Measurements from ENCODE around the gene LRRC51. TPM values are rescaled to one million over a fixed set of nuclear protein-coding genes. Genes with fewer than 3 reads are reported as not detected.

The LRRC51 gene
- total and polyA plus RNA-seq, 12 donors, result 2.4 to 15.7 (median 10.7) TPM

DNA sequence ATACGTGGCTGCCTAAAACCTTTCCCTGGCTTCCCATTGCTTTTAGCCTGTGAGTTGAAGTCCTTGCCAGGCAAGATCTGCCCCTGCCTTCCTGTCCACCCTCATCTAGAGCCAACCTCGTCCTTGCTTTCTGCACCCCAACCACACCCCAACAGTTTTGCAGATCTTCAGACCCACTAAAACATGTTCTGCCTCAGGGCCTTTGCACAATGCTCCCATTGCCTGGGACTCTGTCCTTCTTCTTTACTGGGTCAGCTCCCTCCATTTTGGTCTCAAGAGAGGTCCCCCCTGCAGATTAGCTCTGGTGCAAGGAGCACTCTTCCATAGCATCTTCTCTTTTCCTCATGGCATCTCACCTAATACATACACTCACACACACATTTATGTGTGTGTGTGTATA, 40.3 kb downstream of the LRRC51 start:
- intact Hi-C loops (cut with DNase I), result no loop called here
- no peak for TF ChIP-seq POLR2A (IDR thresholded peaks at IDR 0.05)
- TF ChIP-seq, protein P1, sequence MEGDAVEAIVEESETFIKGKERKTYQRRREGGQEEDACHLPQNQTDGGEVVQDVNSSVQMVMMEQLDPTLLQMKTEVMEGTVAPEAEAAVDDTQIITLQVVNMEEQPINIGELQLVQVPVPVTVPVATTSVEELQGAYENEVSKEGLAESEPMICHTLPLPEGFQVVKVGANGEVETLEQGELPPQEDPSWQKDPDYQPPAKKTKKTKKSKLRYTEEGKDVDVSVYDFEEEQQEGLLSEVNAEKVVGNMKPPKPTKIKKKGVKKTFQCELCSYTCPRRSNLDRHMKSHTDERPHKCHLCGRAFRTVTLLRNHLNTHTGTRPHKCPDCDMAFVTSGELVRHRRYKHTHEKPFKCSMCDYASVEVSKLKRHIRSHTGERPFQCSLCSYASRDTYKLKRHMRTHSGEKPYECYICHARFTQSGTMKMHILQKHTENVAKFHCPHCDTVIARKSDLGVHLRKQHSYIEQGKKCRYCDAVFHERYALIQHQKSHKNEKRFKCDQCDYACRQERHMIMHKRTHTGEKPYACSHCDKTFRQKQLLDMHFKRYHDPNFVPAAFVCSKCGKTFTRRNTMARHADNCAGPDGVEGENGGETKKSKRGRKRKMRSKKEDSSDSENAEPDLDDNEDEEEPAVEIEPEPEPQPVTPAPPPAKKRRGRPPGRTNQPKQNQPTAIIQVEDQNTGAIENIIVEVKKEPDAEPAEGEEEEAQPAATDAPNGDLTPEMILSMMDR (IDR thresholded peaks at IDR 0.05), result no peak
- no peaks in the 10 kb centered on the region for H3K27me3 ChIP-seq
- no peak overlapping the region for H3K27ac ChIP-seq
- H3K4me3 ChIP-seq, result no peak overlapping the region
- 72 to 79% (median 77%) methylated on average over 2 of the region's 2 CpGs for WGBS, 4 donors
- H3K9me3 ChIP-seq (replicated peaks in 1 of 3), result no peaks in the 10 kb centered on the region
- H3K36me3 ChIP-seq (replicated peaks in 1 of 2), result no peaks in the 10 kb centered on the region
- DNase-seq, result peak in 1 of 7 donors; percentile 23
- peaks cover 7 to 9% of the 10 kb centered on the region in 2 donors for H3K4me1 ChIP-seq (replicated peaks in 1 of 2)

DNA sequence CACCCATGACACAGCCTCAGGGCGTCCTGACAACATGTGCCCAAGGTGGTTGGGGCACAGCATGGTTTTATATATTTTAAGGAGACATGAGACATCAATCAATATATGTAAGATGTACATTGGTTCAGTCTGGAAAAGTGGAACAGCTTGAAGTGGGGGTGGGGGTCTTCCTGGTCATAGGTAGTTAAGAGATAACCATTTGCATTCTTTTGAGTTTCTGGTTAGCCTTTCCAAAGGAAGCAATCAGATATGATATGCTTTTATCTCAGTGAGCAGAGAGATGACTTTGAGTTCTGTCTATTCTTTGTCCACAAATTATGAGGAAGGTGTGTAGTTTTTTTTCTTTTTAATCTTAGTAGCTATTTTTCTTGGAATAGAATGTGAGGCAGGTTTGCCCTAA, 42.0 kb downstream of the LRRC51 start:
- no peak overlapping the region for H3K27ac ChIP-seq
- DNase-seq, result peak in 1 of 7 donors; percentile 39
- intact Hi-C loops (cut with DNase I), result no loop called here
- H3K36me3 ChIP-seq (replicated peaks in 1 of 2), result no peaks in the 10 kb centered on the region
- 45 to 63% (median 56%) methylated on average over 1 of the region's 1 CpG for WGBS, 4 donors
- TF ChIP-seq, protein P1 (IDR thresholded peaks at IDR 0.05), result no peak
- TF ChIP-seq POLR2A (IDR thresholded peaks at IDR 0.05), result no peak
- H3K4me3 ChIP-seq, result no peak overlapping the region
- H3K9me3 ChIP-seq (replicated peaks in 1 of 3), result no peaks in the 10 kb centered on the region
- peaks cover 7 to 9% of the 10 kb centered on the region in 2 donors for H3K4me1 ChIP-seq (replicated peaks in 1 of 2)
- no peaks in the 10 kb centered on the region for H3K27me3 ChIP-seq

DNA sequence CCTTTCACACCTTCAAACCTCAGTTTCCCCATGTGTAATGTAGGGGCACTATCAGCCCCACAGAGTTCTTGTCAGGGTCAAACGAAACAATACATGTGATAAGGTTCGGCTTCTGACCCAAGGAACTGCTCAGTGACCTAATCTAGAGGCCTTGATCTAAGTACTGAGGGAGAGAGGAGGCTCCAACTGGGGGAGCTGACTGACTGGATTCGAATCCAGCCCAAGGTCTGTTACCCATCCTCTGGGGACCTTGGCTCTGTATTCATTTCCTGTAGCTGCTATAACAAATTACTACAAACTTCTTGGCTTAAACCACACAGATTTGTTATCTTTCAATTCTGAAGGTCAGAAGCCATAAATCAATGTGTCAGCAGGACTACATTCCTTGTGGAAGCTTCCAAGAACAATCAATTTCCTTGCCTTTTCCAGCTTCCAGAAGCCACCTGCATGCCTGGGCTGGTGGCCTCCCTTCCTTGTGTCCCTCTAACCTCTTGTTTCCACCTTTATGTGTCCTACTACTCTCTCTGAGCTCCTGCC, 42.5 kb downstream of the LRRC51 start:
- TF ChIP-seq POLR2A (IDR thresholded peaks at IDR 0.05), result no peak
- TF ChIP-seq, protein P1 (IDR thresholded peaks at IDR 0.05), result no peak
- no peak overlapping the region for H3K4me3 ChIP-seq
- H3K36me3 ChIP-seq (replicated peaks in 1 of 2), result no peaks in the 10 kb centered on the region
- intact Hi-C loops (cut with DNase I), result no loop called here
- WGBS, 4 donors, result 27 to 45% (median 38%) methylated on average over 2 to 3 of the region's 3 CpGs
- H3K27me3 ChIP-seq, result no peaks in the 10 kb centered on the region
- peak overlapping the region in 2 of 5 donors; percentile 12 to 39 for H3K27ac ChIP-seq
- H3K4me1 ChIP-seq (replicated peaks in 1 of 2), result peaks cover 5 to 9% of the 10 kb centered on the region in 2 donors
- peak in 2 of 7 donors; percentile 59 to 61 for DNase-seq
- H3K9me3 ChIP-seq (replicated peaks in 1 of 3), result no peaks in the 10 kb centered on the region

DNA sequence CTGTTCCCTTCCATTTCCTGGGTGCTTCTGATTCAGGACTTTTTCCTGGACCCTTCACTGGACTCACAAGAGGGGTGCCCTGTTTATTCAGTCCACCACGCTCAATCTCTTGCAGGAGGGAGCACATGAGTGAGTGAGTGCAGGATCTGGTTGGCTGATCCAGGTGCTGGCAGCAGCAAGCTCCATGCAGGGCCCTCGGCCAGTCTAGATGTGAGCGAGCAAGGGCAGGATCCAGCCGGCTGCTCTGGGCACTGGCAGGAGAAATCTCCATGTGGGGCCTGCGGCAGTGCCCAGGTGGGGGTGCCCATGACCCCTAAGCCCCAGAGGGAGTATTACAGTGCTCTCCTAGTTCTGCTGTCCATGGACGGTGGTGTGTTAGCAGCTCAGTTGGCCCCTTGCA, 43.4 kb downstream of the LRRC51 start:
- TF ChIP-seq, protein P1 (IDR thresholded peaks at IDR 0.05), result no peak
- TF ChIP-seq POLR2A (IDR thresholded peaks at IDR 0.05), result no peak
- H3K27me3 ChIP-seq, result no peaks in the 10 kb centered on the region
- peak in 1 of 7 donors; percentile 45 for DNase-seq
- H3K4me1 ChIP-seq (replicated peaks in 1 of 2), result peaks cover 0 to 9% of the 10 kb centered on the region in 2 donors
- intact Hi-C loops (cut with DNase I), result no loop called here
- 78 to 96% (median 90%) methylated on average over 4 to 6 of the region's 6 CpGs for WGBS, 4 donors
- H3K9me3 ChIP-seq (replicated peaks in 1 of 3), result no peaks in the 10 kb centered on the region
- H3K36me3 ChIP-seq (replicated peaks in 1 of 2), result no peaks in the 10 kb centered on the region
- H3K4me3 ChIP-seq, result no peak overlapping the region
- H3K27ac ChIP-seq, result no peak overlapping the region
